Measurements from ENCODE around the gene CREB5. TPM values are rescaled to one million over a fixed set of nuclear protein-coding genes. Genes with fewer than 3 reads are reported as not detected.

Gene CREB5
- total and polyA plus RNA-seq, 2 of the 13 experiments (the other 11 are each of a cell fraction or from before 2014, with no cell fraction given): 0.38 to 0.71 TPM

GRCh38 chr7:28554802-28555471 lies 142.6 kb downstream of the CREB5 start:
- Histone ChIP-seq H3K36me3 (replicated peaks in 1 of 2; ENCODE audit: control insufficient read depth in 1 of 2, insufficient read depth in 2 of 2, low read length in 2 of 2) (no peaks in the 10 kb centered on the region), H3K4me2 (ENCODE audit: low read depth, low read length) (no peak overlapping the region), H2AFZ (ENCODE audit: low read length) (no peak overlapping the region), H3K9ac (ENCODE audit: insufficient read depth, low read depth, low read length) (no peak overlapping the region), H3K9me3 (ENCODE audit: low read length) (no peaks in the 10 kb centered on the region), H3K27ac (ENCODE audit: extremely low read length, insufficient read depth, low read length) (no peak overlapping the region), H3K79me2 (ENCODE audit: insufficient read depth, low read length) (no peaks in the 10 kb centered on the region), H3K4me3 (replicated peaks in 1 of 3; ENCODE audit: insufficient read depth in 1 of 3, low read depth in 2 of 3, low read length in 3 of 3) (no peak overlapping the region), H4K20me1 (ENCODE audit: insufficient read depth, low read length) (no peaks in the 10 kb centered on the region), H3K27me3 (ENCODE audit: control insufficient read depth in 1 of 2, insufficient read depth in 2 of 2, low read length in 2 of 2) (peaks cover 0 to 13% of the 10 kb centered on the region in 2 experiments; a peak in 2 of 5 replicates), H3K4me1 (ENCODE audit: insufficient read depth, low read length) (no peaks in the 10 kb centered on the region)
- in situ Hi-C loops (cut with HindIII; ENCODE audit: extremely low pct_ligation_motif_present, low pct_unique_long_range_greater_than_20kb) (no loop called here), intact Hi-C loops (cut with micrococcal nuclease; ENCODE audit: unreplicated experiment) (no loop called here)
- FAIRE-seq: no peak
- ChIA-PET POLR2A (no interaction called here), CTCF (ENCODE audit: low intra/inter-chr PET ratio, low total read pairs) (no interaction called here)
- 24% methylated on average over 4 of the region's 4 CpGs for WGBS (ENCODE audit: low lambda C conversion rate)
- no peak for ATAC-seq
- no TSS peak for BruUV-seq (replicated peaks)
- TF ChIP-seq HNRNPH1 (optimal IDR thresholded peaks at IDR 0.05; ENCODE audit: low read depth, low read length) (no peak), MATR3 (CRISPR knock-in tag; IDR thresholded peaks at IDR 0.05) (no peak), ZBTB43 (CRISPR knock-in tag; conservative IDR thresholded peaks at IDR 0.05) (no peak), TOPORS (CRISPR knock-in tag; IDR thresholded peaks at IDR 0.05) (no peak), ZNF605 (CRISPR knock-in tag; IDR thresholded peaks at IDR 0.05) (no peak), RCOR2 (CRISPR knock-in tag; IDR thresholded peaks at IDR 0.05) (no peak), KDM3A (CRISPR knock-in tag; IDR thresholded peaks at IDR 0.05; ENCODE audit: low read depth) (no peak), ERF (CRISPR knock-in tag; IDR thresholded peaks at IDR 0.05) (no peak), TBL1XR1 (IDR thresholded peaks at IDR 0.05; ENCODE audit: borderline replicate concordance, low read length, partially characterized antibody) (no peak), RBM39 (IDR thresholded peaks at IDR 0.05; ENCODE audit: low read depth, low read length, poor library complexity, severe bottlenecking) (no peak), HOXA7 (CRISPR knock-in tag; IDR thresholded peaks at IDR 0.05) (no peak), TRIM24 (CRISPR knock-in tag; IDR thresholded peaks at IDR 0.05) (no peak), NFRKB (IDR thresholded peaks at IDR 0.05) (no peak), ZZZ3 (CRISPR knock-in tag; IDR thresholded peaks at IDR 0.05; ENCODE audit: borderline replicate concordance) (no peak), ARHGAP35 (CRISPR knock-in tag; IDR thresholded peaks at IDR 0.05; ENCODE audit: borderline replicate concordance) (no peak), ZNF572 (CRISPR knock-in tag; IDR thresholded peaks at IDR 0.05) (no peak), THYN1 (CRISPR knock-in tag; IDR thresholded peaks at IDR 0.05; ENCODE audit: borderline replicate concordance, low read depth) (no peak), SMAD3 (CRISPR knock-in tag; IDR thresholded peaks at IDR 0.05) (no peak)
- TF ChIP-seq, protein P1, sequence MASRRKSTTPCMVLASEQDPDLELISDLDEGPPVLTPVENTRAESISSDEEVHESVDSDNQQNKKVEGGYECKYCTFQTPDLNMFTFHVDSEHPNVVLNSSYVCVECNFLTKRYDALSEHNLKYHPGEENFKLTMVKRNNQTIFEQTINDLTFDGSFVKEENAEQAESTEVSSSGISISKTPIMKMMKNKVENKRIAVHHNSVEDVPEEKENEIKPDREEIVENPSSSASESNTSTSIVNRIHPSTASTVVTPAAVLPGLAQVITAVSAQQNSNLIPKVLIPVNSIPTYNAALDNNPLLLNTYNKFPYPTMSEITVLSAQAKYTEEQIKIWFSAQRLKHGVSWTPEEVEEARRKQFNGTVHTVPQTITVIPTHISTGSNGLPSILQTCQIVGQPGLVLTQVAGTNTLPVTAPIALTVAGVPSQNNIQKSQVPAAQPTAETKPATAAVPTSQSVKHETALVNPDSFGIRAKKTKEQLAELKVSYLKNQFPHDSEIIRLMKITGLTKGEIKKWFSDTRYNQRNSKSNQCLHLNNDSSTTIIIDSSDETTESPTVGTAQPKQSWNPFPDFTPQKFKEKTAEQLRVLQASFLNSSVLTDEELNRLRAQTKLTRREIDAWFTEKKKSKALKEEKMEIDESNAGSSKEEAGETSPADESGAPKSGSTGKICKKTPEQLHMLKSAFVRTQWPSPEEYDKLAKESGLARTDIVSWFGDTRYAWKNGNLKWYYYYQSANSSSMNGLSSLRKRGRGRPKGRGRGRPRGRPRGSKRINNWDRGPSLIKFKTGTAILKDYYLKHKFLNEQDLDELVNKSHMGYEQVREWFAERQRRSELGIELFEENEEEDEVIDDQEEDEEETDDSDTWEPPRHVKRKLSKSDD (CRISPR knock-in tag; IDR thresholded peaks at IDR 0.05; ENCODE audit: low read depth): no peak
- DNase-seq (ENCODE audit: low spot score): no peak
